ENCODE data around the gene OR12D1.
"Not testable (repeated sequence)": the region's sequence is repeated elsewhere in the genome, so short reads cannot be mapped to it uniquely, and the experiment has no call there.

OR12D1 gene

DNA sequence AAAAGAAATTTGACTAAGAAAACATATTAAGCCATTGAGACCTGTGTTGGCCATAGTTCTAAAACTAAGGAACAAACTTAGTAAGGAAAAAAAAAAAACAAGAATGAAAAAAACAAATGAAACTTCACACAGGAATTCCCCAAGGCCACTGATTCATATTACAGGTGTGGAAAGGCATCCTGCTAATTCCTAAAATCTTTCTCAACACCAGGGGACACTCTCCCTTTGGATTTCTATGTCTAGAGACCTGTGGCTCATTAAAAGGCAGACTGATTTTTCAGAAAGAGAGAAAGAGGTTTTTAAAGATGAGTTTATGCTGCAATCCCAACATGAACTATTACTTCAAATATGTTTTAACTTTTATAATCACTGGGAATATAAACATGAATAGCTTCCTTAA, at the start of gene OR12D1:
TSS of gene OR12D1 (plus strand) at position 341 of the 400 bp plus-strand sequence.
- no peak for DNase-seq

DNA sequence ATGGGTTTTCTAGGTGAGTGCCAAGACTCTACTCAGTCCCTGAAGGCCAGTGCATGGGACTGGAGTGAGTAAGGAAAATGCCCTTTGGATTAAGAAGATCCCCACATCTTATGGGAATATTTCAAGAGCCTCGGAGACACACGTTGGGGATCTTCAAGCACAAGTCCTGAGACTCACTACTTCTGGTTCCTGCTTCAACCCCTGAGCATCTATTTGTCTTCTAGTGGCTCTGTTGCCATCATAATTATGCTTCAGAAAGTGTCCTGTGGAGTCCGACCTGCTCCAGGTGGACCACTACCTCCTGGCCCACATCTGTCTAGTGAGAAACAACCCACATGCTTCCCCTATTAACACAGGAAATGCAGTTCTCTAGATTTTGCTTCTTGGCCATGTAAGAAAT, 46.0 kb upstream of the OR12D1 start, which contains the start of gene OR5V1:
TSS of gene OR5V1 (minus strand) at position 101 of the 400 bp plus-strand sequence. CDS start 12,670 bp downstream, outside the sequence.
- no peak for DNase-seq

DNA sequence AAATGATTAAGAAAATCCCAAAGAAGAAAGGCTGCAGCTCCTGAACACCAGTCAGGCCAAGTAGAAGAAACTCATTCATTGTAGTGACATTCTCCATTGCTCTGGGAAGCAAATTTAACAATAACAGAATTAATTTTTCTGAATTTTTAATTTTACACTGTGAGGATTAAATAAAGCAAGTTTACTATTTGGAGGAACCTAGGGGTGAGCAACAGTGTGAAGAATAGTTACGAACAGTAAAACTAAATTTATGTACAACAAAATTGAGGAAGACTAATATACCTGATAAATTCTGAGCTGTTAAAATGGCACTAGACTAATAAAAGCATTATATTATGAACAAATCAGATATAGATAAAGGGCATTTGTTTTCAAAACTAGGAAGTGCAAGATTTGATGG, 39.5 kb upstream of the OR12D1 start, which contains the start of gene OR12D3:
TSS of gene OR12D3 (minus strand) at position 101 of the 400 bp plus-strand sequence. CDS start at position 97, 4 bp downstream.
- DNase-seq, result no peak

DNA sequence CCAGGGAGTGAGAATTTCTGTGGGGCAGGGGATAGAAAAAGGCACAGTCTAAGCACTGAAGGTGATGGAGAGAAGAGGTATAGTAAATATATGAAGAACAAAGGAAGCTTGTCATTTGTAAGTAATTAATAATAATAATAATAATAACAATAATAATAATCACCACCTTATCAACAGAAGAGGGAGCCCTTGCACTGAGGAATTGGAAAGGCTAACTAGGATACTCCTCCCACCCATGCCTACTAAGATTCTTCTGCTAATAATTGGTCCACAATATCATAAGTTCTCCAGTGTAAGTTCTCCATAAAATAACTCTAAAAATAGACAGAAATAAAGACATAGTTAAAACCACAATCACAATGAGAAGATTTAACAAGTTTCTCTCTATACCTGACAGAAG, 38.7 kb upstream of the OR12D1 start:
- no peak for DNase-seq

DNA sequence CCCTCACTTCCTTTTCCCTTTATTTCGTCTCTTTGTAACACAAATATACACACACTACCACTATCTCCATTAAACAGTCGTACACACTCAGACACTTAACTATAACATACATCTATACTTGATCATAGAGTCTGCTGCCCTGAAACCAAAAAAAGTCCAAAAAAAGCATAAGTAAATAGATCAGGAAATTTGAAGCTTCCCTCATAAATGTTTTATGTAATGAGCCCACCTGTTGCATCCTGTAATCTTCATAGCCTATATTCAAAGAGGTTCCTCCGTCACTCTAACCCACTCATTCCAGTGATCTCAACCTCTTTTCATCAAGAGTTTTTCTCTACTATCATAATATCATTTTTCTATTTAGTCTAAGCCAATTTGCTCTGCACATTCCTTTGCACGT, 26.2 kb upstream of the OR12D1 start:
- DNase-seq, result no peak

DNA sequence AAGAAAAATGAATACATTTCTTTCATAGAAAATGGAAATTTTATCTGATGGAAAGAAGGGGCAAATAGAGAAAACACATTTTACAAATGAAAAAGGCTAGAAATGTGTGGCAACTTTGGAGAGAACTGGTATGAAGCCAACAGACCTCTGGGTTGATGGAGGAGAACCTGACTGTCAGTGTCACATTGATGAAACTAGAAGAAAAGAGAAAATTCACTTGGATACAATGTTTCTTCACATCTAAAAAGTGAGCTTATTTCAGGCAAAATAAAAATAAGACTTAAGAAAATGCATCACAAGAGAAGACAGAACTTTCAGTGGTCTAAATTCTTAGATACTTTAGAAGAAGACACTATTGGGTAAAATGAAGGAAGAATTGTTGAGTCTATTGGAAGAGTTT, 19.4 kb upstream of the OR12D1 start, which contains the start of gene OR12D2:
TSS of gene OR12D2 (plus strand) at position 301 of the 400 bp plus-strand sequence. CDS start 1,069 bp downstream, outside the sequence.
- DNase-seq, result no peak

DNA sequence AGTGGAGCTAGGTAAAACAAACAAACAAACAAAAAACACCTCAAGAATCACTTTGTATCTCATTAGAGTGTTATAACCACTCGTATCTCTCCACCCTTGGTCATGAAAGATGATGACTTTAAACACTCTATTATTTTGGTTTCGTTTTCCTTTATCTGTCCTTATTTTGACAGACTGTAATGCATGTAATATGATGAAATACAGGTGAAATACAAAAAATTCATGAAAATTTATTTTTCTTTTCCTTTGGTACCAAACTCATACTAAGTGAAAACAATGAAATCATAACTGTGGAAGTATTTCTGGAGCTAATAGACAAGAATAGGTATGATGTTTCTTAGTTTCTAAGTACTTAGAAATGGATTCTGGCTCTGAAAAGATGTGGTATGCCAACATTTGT, 15.2 kb upstream of the OR12D1 start:
- no peak for DNase-seq

DNA sequence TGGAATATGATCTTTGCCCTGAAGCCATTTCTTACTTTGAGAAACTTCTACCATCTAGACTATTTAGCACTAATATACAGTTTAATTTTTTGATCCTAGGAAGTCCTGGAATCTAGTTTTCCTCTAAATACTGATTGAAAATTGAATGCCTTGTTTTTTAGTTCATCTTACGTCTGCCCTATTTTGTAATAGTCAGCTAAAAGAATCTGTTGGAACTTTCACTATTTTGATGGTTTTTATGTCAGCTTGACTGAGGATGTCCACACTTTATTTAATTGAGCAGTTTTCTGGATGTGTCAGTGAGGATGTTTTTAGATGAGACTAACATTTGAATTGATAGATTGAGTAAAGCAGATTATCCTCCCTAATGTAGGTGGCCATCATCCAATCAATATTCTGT, 10.9 kb upstream of the OR12D1 start:
- DNase-seq, result no peak

DNA sequence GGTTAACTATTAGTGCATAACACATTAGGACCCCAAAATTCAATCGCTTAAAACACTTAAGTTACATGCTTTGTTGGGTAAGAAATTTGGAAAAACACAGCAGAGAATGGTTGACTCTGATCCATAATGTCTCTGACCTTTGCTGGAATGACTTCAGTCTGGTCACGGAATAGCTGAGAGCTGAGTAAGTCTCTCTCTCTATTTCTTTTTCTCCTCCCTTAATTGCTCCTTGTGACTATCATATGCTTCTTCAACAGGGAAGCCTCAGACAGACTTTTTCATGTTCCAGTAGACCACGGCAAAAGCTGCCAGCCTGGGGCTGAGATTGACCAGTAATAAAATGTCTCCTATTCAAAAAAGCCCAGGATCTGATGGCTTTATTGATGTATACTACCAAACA, 4.8 kb downstream of the OR12D1 start:
- no peak for DNase-seq

DNA sequence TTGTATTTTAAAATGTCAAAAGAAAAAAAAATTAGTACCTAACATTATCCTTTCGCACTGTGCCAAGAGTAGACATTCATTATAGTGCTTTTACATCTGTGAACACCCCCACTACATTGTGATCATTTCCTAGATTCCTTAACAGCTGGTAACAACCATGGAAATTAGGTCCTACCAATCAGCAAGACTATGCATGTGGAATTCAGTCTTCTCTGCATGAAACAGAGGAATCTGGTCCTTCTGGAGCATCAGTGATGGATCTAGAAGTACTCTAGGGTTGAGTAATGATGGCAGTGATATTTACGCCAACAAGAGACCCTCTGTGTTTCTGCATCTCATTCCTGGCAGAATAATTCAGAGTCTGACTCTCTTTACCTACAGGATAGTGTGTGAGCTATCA, 9.4 kb downstream of the OR12D1 start:
- DNase-seq, result no peak

DNA sequence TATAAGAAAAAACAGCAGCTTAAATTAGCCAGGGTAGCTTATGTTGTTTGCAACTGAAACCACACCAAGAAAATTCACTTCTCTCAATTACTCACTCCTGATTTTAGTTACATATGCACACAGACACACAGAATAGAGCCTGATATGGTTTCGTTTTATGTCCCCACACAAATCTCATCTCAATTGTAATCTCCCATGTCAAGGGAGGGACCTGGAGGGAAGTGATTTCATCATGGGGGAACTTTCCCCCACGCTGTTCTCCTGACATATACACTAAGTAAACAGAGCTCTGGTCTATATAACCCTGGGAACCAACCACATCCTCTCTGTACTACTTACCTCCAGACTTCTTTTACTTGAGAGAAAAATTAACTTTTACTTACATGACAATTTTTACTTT, 9.8 kb downstream of the OR12D1 start:
- DNase-seq, result no peak

DNA sequence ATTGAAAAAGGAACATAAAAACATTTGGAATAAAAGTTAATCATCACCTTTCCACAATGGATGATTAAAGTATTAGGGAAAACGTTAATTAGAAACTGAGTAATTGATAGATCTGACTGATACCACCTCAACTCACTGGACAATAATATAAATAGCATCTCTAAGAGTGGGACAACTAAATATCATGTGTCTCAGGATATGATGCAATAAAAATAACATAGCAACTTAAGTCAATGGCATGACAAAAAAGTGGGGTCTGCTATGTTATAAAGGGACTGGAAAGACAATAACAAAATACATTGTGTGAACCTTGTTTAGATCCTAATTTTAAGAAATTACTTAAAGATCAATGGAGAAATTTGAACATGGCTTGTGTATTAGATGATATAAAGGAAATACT, 10.3 kb downstream of the OR12D1 start:
- no peak for DNase-seq

DNA sequence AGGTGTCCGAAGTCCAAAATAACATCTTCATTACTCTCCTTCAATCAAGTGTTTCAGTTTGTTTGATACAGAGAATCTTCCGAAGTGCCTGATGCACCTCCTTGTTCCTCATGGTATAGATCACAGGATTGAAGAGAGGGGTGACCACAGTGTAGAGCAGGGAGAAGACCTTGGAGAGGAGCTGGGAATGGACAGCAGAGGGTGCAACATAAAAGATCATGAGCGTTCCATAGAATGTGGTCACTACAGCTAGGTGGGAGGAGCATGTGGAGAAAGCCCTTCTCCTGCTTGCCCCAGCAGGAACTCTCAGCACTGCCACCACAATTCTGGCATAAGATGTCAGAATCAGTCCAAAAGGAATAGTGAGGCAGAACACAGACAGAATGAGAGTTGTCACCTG, 11.9 kb downstream of the OR12D1 start:
- DNase-seq, result no peak

DNA sequence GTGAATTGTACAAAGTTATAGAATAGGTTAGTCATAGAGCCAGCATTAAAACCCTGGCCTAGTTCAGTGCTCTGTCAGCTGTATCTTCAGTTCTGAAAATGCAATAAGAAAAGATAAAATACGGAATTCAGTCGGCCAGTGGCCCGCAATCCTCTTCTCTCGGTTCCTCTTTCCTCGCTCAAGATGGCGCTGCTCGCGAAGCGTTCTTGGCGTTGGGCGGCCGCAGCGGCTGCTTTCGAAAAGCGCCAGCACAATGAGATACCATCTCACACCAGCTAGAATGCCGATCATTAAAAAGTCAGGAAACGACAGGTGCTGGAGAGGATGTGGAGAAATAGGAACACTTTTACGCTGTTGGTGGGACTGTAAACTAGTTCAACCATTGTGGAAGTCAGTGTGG, 22.0 kb downstream of the OR12D1 start:
- not testable (repeated sequence) for DNase-seq

DNA sequence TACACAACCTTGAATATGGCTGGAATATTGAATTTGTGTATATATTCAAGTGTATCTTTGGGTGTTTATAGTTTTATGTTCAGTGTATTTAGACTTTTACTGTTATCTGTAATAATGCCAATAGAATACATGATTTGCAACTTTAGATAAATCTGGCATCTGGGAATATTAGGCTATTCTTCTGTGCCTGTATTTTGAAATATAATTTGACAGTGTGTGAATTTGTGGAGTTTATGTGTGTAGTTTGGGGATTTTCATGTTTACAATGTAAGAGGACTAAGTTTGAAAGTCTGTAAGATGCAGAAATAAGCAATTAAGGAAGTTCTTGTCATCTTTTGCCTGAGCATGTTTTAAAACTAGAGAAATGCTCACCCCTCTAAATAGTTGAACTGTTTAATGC, 24.3 kb downstream of the OR12D1 start, which contains the start of gene OR10C1:
TSS of gene OR10C1 (plus strand) at position 301 of the 400 bp plus-strand sequence. CDS start 710 bp downstream, outside the sequence.
- DNase-seq, result no peak

DNA sequence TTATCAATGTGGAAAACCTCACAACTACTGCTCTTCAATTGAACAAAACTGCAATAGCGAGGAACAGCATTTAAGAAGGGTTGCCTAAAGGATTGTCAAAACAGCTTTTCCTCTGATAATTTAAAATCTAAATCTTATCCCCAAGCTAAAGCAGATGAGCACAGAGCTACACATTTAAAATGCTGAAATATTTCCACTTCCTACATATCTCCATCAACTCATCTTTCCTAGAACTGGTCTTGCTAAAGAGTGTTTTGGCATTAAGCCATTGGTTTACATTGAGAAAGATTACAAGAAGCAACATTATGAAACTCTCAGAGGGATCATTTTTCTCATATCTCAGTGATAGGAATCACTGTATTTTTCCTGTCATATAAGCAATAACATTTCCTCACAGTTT, 28.0 kb downstream of the OR12D1 start:
- DNase-seq, result no peak

DNA sequence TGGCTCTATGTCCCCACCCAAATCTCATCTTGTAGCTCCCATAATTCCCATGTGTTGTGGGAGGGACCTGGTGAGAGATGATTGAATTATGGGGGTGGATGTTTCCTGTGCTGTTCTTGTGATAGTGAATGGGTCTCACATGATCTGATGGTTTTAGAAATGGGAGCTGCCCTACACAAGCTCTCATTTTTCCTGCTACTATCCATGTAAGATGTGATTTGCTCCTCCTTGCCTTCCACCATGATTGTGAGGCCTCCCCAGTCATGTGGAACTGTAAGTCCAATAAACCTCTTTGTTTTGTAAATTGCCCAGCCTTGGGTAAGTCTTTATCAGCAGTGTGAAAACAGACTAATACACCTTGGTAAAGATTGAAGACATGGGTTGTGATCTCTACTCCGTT, 29.3 kb downstream of the OR12D1 start:
- DNase-seq, result not testable (repeated sequence)

DNA sequence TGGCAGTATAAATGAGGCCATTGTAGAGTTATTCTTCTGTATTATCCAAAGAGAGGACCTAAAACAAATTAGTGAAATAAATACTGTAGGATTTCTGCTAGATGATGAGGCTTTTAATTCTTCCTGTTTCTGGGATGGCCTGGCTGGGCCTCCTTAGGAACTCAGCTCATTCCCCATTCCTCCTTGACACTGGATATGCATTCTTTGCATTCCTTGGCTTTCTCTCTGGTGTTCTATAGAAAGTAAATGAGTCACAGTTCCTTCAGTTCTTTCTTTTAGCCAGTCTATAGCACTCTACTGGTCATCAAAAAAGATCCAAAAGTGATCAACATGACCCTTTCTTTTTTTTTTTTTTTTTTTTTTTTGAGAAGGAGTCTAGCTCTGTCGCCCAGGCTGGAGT, 32.9 kb downstream of the OR12D1 start:
- DNase-seq, result no peak

DNA sequence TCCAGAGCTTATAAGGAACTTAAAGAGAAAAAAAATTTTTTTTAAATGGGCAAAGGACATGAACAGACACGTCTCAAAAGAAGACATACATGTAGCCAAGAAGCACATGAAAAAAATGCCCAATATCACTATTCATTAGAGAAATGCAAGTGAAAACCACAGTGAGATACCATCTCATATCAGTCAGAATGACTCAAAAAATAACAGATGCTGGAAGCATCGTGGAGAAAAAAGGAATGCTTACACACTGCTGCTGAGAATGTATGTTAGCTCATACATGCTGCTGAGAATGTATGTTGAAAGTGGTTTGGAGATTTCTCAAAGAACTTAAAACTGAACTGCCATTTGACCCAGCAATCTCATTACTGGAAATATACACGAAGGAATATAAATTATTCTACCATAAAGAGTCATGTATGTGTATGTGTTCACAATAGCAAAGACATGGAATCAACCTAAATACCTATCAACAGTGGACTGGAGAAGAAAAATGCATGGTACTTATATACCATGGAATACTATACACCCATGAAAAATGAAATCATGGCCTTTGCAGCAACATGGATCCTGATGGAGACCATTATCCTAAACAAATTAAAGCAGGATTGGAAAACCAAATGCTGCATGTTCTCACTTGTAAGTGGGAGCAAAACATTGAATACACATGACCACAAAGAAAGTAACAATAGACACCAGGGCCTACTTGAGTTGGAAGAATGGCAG, 36.9 kb downstream of the OR12D1 start:
- DNase-seq, result no peak

DNA sequence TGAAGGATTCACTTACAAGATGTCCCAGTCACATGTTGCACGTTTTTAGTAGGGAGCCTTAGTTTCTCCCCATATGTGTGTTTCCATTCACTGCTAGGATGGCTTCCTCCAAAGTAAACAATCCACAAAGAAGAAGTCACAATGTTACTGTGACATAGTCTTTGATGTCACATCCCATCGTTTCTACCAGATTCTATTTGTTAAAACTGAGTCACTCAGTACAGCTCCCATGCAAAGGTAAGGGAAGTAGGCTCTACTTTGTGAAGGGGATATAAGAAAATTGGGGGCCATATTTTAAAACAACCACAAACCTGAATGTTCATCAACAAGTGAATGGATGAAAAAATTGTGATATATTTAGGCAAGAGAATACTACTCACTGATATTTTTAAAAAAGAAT, 42.2 kb downstream of the OR12D1 start, which contains the start of the genes OR11A1 and OR2H1:
TSS of gene OR11A1 (minus strand) at position 101 of the 400 bp plus-strand sequence. CDS start 29,430 bp downstream, outside the sequence.
TSS of gene OR2H1 (plus strand) at position 185 of the 400 bp plus-strand sequence. CDS start 4,615 bp downstream, outside the sequence.
- no peak for DNase-seq

DNA sequence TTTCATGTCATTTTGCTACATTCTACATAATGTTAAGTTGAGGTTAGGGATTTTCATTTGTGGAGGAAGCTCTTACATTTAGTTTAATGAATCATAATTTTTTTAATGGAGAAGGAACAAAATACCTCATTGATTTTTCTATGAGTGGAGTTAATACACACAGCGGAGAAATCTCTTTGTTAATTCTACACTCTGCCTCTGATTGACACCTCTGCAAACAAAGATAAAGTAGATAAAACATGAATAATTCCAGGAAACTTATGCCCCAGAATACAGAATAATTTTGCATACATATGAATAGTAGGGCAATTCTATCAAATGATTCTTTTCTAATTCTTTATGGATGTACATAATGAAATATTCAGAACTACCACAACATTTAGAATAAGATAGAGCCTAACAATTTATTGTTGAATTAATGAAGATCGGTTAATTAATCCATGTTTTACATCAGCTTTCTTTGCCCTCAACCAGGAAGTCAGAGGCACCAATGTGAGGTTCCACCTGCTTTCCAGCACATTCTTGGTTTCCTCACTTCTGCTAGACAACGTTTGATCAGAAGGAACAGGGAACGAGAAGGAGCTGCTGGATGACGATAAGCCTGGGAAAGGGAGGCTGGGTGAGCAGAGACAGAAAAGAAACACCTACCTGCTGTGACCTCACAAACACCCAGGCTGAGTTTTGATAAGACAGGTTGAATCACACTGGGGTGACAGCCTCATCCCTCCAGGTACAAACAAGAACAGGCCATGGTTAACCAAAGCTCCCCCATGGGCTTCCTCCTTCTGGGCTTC, 46.5 kb downstream of the OR12D1 start:
- DNase-seq, result no peak

DNA sequence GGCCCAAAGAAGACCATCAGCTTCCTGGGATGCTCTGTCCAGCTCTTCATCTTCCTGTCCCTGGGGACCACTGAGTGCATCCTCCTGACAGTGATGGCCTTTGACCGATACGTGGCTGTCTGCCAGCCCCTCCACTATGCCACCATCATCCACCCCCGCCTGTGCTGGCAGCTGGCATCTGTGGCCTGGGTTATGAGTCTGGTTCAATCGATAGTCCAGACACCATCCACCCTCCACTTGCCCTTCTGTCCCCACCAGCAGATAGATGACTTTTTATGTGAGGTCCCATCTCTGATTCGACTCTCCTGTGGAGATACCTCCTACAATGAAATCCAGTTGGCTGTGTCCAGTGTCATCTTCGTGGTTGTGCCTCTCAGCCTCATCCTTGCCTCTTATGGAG, 47.3 kb downstream of the OR12D1 start:
- DNase-seq, result no peak

DNA sequence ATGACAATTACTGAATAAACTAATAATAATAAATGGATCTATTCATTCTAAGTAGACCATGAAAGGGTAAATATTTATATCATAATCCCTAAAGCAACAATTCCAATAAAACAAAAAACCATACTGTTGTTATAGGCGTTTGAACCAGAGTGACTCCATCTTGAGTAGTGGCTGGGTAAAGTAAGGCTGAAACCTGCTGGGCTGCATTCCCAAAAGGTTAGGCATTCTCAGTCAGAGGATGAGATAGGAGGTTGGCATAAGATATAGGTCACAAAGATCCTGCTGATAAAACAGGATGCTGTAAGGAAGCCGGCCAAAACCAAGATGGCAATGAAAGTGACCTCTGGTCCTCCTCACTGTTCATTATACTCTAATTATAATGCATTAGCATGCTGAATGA, 50.6 kb downstream of the OR12D1 start:
- no peak for DNase-seq

DNA sequence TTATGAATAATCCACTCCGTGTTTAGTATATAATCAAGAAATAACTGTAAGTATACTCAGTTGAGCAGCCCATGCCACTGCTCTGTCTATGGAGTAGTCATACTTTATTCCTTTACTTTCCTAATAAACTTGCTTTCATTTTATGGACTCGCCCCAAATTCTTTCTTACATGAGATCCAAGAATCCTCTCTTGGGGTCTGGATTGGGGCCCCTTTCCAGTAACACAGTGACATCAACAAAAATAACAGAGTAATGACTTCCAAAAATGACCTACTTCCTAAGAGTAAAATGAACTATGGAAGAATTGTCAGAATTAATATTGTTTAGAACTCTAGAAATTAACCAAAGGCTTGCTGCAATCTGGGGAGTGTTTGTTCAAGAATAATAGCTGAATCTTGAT, 51.1 kb downstream of the OR12D1 start:
- DNase-seq, result no peak
